Measurements from ENCODE around the gene SPOUT1.

The SPOUT1 gene

GRCh38 chr9:128833696-128834095, 4.1 kb upstream of the SPOUT1 start:
- peaks cover 15% of the 10 kb centered on the region for H3K36me3 ChIP-seq (ENCODE audit: insufficient read depth, low read length)
- no peak overlapping the region for H3K9ac ChIP-seq (ENCODE audit: low read depth, low read length)
- H3K9me3 ChIP-seq (ENCODE audit: insufficient read depth, low read length, severe bottlenecking): no peaks in the 10 kb centered on the region
- H3K79me2 ChIP-seq (ENCODE audit: insufficient read depth, low read length): peaks cover 8% of the 10 kb centered on the region
- ATAC-seq (ENCODE audit: insufficient read depth, low read depth) (no peak), DNase-seq (no peak)
- no peak overlapping the region for H2AFZ ChIP-seq (ENCODE audit: low read depth, low read length)
- TF ChIP-seq EZH2 (IDR thresholded peaks at IDR 0.05; ENCODE audit: borderline replicate concordance, low read depth, low read length, severe bottlenecking) (no peak), CTCF (IDR thresholded peaks at IDR 0.05; ENCODE audit: borderline replicate concordance, extremely low read depth, low read length, poor library complexity, severe bottlenecking) (no peak)
- no peak overlapping the region for H3K4me3 ChIP-seq (ENCODE audit: low read depth in 1 of 2, low read length in 2 of 2)
- H3K4me2 ChIP-seq (ENCODE audit: insufficient read depth, low read length): no peak overlapping the region
- H4K20me1 ChIP-seq (ENCODE audit: insufficient read depth, low read length): no peaks in the 10 kb centered on the region
- no peaks in the 10 kb centered on the region for H3K27me3 ChIP-seq (ENCODE audit: insufficient read depth, low read length, poor library complexity)
- peaks cover 13% of the 10 kb centered on the region for H3K4me1 ChIP-seq (ENCODE audit: insufficient read depth, low read length)
- no peak overlapping the region for H3K27ac ChIP-seq (ENCODE audit: low read length)

GRCh38 chr9:128828719-128829452, 708 bp downstream of the SPOUT1 start:
- ATAC-seq (ENCODE audit: insufficient read depth, low read depth) (no peak; the same call in 1 of the 3 replicates), DNase-seq (no peak)
- Histone ChIP-seq H3K9ac (ENCODE audit: low read depth, low read length) (peak overlapping the region; percentile 87), H3K4me3 (ENCODE audit: low read depth in 1 of 2, low read length in 2 of 2) (peak overlapping the region; percentile 74 to 91; a peak in 3 of 4 replicates), H3K79me2 (ENCODE audit: insufficient read depth, low read length) (peaks cover 23% of the 10 kb centered on the region), H3K9me3 (ENCODE audit: insufficient read depth, low read length, severe bottlenecking) (no peaks in the 10 kb centered on the region), H3K4me1 (ENCODE audit: insufficient read depth, low read length) (peaks cover 30% of the 10 kb centered on the region), H3K27ac (ENCODE audit: low read length) (peak overlapping the region; percentile 82), H3K4me2 (ENCODE audit: insufficient read depth, low read length) (peak overlapping the region; percentile 88), H2AFZ (ENCODE audit: low read depth, low read length) (peak overlapping the region; percentile 87), H3K27me3 (ENCODE audit: insufficient read depth, low read length, poor library complexity) (no peaks in the 10 kb centered on the region), H3K36me3 (ENCODE audit: insufficient read depth, low read length) (peaks cover 53% of the 10 kb centered on the region), H4K20me1 (ENCODE audit: insufficient read depth, low read length) (no peaks in the 10 kb centered on the region)
- TF ChIP-seq CTCF (IDR thresholded peaks at IDR 0.05; ENCODE audit: borderline replicate concordance, extremely low read depth, low read length, poor library complexity, severe bottlenecking): no peak
- TF ChIP-seq EZH2 (IDR thresholded peaks at IDR 0.05; ENCODE audit: borderline replicate concordance, low read depth, low read length, severe bottlenecking): no peak

- Histone ChIP-seq H3K4me3 (ENCODE audit: low read depth in 1 of 2, low read length in 2 of 2) (peak overlapping the region; percentile 74 to 91; a peak in 3 of 4 replicates), H2AFZ (ENCODE audit: low read depth, low read length) (no peak overlapping the region), H3K79me2 (ENCODE audit: insufficient read depth, low read length) (peaks cover 23% of the 10 kb centered on the region), H3K27ac (ENCODE audit: low read length) (peak overlapping the region; percentile 82), H3K9me3 (ENCODE audit: insufficient read depth, low read length, severe bottlenecking) (no peaks in the 10 kb centered on the region), H3K4me1 (ENCODE audit: insufficient read depth, low read length) (peaks cover 30% of the 10 kb centered on the region), H3K9ac (ENCODE audit: low read depth, low read length) (peak overlapping the region; percentile 87), H3K4me2 (ENCODE audit: insufficient read depth, low read length) (peak overlapping the region; percentile 88), H3K27me3 (ENCODE audit: insufficient read depth, low read length, poor library complexity) (no peaks in the 10 kb centered on the region), H4K20me1 (ENCODE audit: insufficient read depth, low read length) (no peaks in the 10 kb centered on the region), H3K36me3 (ENCODE audit: insufficient read depth, low read length) (peaks cover 57% of the 10 kb centered on the region)
- DNase-seq (no peak), ATAC-seq (ENCODE audit: insufficient read depth, low read depth) (no peak)
- TF ChIP-seq EZH2 (IDR thresholded peaks at IDR 0.05; ENCODE audit: borderline replicate concordance, low read depth, low read length, severe bottlenecking) (no peak), CTCF (IDR thresholded peaks at IDR 0.05; ENCODE audit: borderline replicate concordance, extremely low read depth, low read length, poor library complexity, severe bottlenecking) (peak; percentile 16)
Measured at GRCh38 chr9:128828267-128828666, 1.3 kb downstream of the SPOUT1 start.

Measured in DND-41 (cell line).